Stimulated activated CD4-positive, alpha-beta T cell treated with anti-CD3 and anti-CD28 coated beads, TNF-alpha, amount 100 ng/mL, for 24 hours (primary cell): Measurements from ENCODE around the gene GTF2I.
"Not testable (repeated sequence)": the region's sequence is repeated elsewhere in the genome, so short reads cannot be mapped to it uniquely, and the experiment has no call there.

ENCODE experiments used
- DNase-seq, 3 experiments: peaks; one replicate each; pipeline ENCODE4 v3.0.0-alpha.2; 2020; ENCODE audit warnings: low read depth in 3 of 3

Gene GTF2I

GRCh38 chr7:74775111-74775510 lies 117.6 kb downstream of the GTF2I start:
- DNase-seq: not testable (repeated sequence)

GRCh38 chr7:74779053-74779452 lies 121.5 kb downstream of the GTF2I start:
- not testable (repeated sequence) for DNase-seq

- DNase-seq: not testable (repeated sequence)
Measured at GRCh38 chr7:74781746-74782145, 124.2 kb downstream of the GTF2I start.

- not testable (repeated sequence) for DNase-seq
Measured at GRCh38 chr7:74783595-74783994, 126.1 kb downstream of the GTF2I start.

- peak; percentile 90 to 95 (median 91) for DNase-seq
Measured at GRCh38 chr7:74788369-74789150, 131.0 kb downstream of the GTF2I start.

- not testable (repeated sequence) for DNase-seq
Measured at GRCh38 chr7:74789200-74789736, 131.8 kb downstream of the GTF2I start.

GRCh38 chr7:74797848-74798622 lies 140.5 kb downstream of the GTF2I start:
- DNase-seq: not testable (repeated sequence)

- not testable (repeated sequence) for DNase-seq
Measured at GRCh38 chr7:74798644-74799043, 141.1 kb downstream of the GTF2I start.
